WERI-Rb-1 (cell line): ENCODE data around the gene RUNDC1.

ENCODE experiments used
- DNase-seq: peaks from one replicate; pipeline ENCODE4 v3.0.0-alpha.2; 2020
- H3K27ac ChIP-seq: fragments of 250-450 bp; sonication (Bioruptor Pico); 2 replicates; pipeline ENCODE4 v1.5.1; 2020; ENCODE audit warnings: mild to moderate bottlenecking, moderate library complexity
- H3K27me3 ChIP-seq: fragments of 250-450 bp; sonication (Bioruptor Pico); 2 replicates; pipeline ENCODE4 v1.5.1; 2021; ENCODE audit warnings: mild to moderate bottlenecking, low read depth, moderate library complexity; ENCODE audit not compliant: insufficient read depth, severe bottlenecking
- H3K36me3 ChIP-seq: fragments of 250-450 bp; sonication (Bioruptor Pico); 2 replicates; pipeline ENCODE4 v1.5.1; 2020; ENCODE audit warnings: mild to moderate bottlenecking, moderate library complexity
- H3K4me3 ChIP-seq: 2 replicates; pipeline ENCODE4 v1.5.1; 2011; ENCODE audit warnings: low read depth, mild to moderate bottlenecking, control low read depth, low read length
- H3K9me3 ChIP-seq: fragments of 250-450 bp; sonication (Bioruptor Pico); 2 replicates; pipeline ENCODE4 v1.5.1; 2021; ENCODE audit warnings: mild to moderate bottlenecking, moderate library complexity; ENCODE audit not compliant: severe bottlenecking
- TF ChIP-seq, protein P1 (sequence below): IDR thresholded peaks from 2 replicates; pipeline ENCODE4 v1.5.1; 2011; ENCODE audit warnings: low read depth, mild to moderate bottlenecking, control low read depth, inconsistent platforms, low read length

The RUNDC1 gene

DNA sequence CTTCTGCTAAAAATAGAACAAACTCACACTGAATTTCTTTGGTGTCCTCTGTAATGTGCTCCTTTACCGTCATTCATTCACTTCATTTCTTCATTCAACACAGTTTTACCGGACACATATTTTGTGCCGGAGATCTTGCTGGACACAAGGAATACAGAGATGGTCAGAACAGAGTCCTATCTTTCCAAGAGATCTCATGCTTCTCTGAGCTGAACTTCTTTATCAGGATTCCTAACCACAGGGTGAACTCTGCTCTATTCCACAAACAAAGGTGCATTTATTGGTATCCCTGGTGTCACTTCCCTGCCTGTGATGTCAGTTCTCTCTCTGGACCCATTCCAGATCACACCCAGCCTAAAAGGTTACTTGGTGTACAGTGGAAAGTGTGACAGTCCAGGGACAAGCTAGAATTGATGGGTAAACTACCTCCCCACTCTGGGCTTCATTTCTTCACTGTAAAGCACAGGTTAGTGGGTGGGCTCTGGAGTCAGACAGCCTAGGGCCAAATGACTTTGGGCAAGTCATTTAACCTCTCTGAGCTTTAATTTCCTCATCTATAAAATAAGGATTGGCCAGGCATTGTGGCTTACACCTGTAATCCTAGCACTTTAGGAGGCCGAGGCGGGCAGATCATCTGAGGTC is 30.4 kb downstream of the RUNDC1 start:
- TF ChIP-seq, protein P1, sequence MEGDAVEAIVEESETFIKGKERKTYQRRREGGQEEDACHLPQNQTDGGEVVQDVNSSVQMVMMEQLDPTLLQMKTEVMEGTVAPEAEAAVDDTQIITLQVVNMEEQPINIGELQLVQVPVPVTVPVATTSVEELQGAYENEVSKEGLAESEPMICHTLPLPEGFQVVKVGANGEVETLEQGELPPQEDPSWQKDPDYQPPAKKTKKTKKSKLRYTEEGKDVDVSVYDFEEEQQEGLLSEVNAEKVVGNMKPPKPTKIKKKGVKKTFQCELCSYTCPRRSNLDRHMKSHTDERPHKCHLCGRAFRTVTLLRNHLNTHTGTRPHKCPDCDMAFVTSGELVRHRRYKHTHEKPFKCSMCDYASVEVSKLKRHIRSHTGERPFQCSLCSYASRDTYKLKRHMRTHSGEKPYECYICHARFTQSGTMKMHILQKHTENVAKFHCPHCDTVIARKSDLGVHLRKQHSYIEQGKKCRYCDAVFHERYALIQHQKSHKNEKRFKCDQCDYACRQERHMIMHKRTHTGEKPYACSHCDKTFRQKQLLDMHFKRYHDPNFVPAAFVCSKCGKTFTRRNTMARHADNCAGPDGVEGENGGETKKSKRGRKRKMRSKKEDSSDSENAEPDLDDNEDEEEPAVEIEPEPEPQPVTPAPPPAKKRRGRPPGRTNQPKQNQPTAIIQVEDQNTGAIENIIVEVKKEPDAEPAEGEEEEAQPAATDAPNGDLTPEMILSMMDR = no peak
- Histone ChIP-seq H3K9me3 (no peaks in the 10 kb centered on the region), H3K4me3 (no peak overlapping the region), H3K27me3 (no peaks in the 10 kb centered on the region), H3K36me3 (peaks cover 27% of the 10 kb centered on the region), H3K27ac (no peak overlapping the region)
- no peak for DNase-seq

DNA sequence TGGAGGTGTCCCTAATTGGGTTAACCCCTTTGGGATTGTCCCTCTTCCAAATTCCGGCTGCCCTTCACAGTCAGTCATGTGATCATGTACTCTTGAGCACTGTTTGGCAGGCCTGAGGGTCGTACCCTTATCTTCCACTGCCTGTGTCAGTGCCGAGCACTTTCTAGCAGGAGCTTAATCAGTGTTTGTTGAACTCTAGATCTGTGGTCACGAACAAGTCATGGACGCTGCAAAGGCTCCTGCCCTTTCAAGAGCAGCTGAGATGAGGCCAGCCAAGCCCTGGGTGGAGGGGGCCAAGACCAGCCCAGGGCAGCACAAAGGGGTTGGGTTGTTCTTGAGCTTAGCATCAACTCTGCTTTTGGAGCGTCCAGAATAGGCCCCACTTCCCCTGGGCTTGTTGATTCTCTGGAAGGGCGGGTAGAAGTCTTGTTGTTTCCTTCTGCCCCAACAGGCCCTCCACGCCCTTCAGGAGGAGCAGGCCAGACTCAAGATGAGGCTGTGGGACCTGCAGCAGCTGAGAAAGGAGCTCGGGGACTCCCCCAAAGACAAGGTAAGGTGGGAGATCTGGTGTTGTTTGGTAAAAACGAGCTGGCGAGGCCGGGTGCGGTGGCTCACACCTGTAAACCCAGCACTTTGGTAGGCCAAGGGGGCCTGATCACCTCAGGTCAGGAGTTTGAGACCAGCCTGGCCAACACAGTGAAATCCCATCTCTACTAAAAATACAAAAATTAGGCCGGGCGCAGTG is 31.5 kb downstream of the RUNDC1 start:
- no peak overlapping the region for H3K4me3 ChIP-seq
- DNase-seq = no peak
- no peak overlapping the region for H3K27ac ChIP-seq

DNA sequence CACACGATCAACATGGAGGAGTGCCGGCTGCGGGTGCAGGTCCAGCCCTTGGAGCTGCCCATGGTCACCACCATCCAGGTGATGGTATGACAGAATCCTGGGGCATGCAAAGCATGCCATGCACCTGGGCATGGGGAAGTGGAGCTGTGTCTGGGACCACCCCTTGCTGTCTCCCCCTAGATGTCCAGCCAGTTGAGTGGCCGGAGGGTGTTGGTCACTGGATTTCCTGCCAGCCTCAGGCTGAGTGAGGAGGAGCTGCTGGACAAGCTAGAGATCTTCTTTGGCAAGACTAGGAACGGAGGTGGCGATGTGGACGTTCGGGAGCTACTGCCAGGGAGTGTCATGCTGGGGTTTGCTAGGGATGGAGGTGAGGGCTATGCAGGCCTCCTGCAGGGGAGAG is 32.9 kb downstream of the RUNDC1 start:
- no peak for DNase-seq

More for the DNA sequence above, 31.5 kb downstream of the RUNDC1 start:
- H3K9me3 ChIP-seq = no peaks in the 10 kb centered on the region
- H3K36me3 ChIP-seq = peaks cover 31% of the 10 kb centered on the region
- no peaks in the 10 kb centered on the region for H3K27me3 ChIP-seq
- TF ChIP-seq, protein P1 = no peak

DNA sequence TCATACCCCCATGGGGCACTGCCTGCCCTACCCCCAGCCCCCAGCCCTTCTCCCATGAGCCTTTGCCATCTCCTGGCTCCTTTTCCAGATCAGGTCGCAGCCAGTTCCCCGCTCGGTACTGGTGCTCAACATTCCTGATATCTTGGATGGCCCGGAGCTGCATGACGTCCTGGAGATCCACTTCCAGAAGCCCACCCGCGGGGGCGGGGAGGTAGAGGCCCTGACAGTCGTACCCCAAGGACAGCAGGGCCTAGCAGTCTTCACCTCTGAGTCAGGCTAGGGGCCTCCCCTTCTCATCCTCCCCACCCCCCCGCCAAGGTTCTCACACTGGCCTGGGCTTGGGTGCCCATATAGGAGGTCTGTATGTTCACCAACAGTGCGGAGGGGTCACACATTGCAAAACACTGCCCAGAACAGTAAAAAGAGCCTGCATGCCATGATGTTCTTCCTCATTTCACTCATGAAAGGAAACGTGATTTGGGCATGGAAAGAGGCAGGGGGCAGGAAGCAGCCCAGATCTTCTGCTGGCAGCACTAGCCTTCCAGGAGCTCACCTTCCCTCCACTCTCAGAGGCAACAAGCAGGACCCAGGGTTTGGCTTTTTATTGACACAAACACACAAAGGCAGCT is 33.8 kb downstream of the RUNDC1 start:
- H3K4me3 ChIP-seq = no peak overlapping the region
- no peaks in the 10 kb centered on the region for H3K9me3 ChIP-seq
- DNase-seq = no peak
- H3K36me3 ChIP-seq = peaks cover 41% of the 10 kb centered on the region
- TF ChIP-seq, protein P1 = no peak
- H3K27ac ChIP-seq = no peak overlapping the region
- no peaks in the 10 kb centered on the region for H3K27me3 ChIP-seq

More for the DNA sequence above, 32.9 kb downstream of the RUNDC1 start:
- Histone ChIP-seq H3K9me3 (no peaks in the 10 kb centered on the region), H3K27ac (no peak overlapping the region), H3K36me3 (peaks cover 39% of the 10 kb centered on the region), H3K27me3 (no peaks in the 10 kb centered on the region), H3K4me3 (no peak overlapping the region)
- TF ChIP-seq, protein P1 = no peak

DNA sequence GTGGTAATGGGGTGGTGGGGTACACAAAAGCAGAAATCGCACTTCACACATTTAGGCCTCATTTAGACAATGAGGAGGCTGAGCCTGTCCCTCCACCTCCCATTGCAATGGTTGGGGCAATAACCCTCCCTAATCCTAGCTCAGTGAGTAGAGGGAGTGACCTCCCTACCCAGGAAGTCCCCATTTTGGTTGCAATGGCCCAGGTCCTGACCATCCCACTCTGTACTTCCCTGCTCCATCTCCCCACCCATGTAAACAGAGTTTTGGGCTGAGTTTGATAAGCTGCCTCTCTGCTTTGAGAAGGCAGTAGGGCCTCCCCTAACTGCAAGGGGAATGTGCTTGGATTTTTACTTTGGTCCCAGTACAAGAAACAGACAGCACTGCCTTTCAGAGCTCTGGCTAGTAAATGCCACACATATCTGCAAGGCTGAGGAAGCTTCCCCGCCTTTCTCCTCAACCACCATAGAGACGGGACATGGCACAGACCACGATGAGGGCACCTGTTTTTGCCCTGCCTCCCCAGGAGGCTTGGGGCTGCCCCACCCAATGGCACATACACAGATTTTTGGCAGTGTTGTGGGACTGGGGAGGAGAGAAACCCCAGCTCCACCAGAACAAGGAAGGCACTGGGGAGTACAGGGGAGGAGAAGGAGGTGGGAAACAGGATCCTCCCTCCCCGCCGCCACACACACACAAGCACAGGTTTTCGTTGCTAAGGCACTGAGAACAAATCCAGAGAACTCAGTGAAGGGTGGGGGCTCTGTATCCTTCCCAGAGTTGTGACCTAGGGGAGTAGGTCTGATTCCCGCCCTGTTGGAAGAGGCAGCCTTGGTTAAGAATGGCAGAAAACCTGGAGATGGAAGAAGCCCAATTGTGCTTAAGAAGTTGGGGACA is 34.5 kb downstream of the RUNDC1 start:
- no peaks in the 10 kb centered on the region for H3K9me3 ChIP-seq
- no peaks in the 10 kb centered on the region for H3K27me3 ChIP-seq
- no peak overlapping the region for H3K27ac ChIP-seq
- no peak overlapping the region for H3K4me3 ChIP-seq
- H3K36me3 ChIP-seq = peaks cover 41% of the 10 kb centered on the region
- TF ChIP-seq, protein P1 = no peak
- no peak for DNase-seq
